Measurements from ENCODE around the gene COMMD9. TPM values are rescaled to one million over a fixed set of nuclear protein-coding genes. Genes with fewer than 3 reads are reported as not detected.
A peak's percentile ranks its signal among the peaks of the same experiment; 100 is the strongest.
"Not testable (repeated sequence)": the region's sequence is repeated elsewhere in the genome, so short reads cannot be mapped to it uniquely, and the experiment has no call there.

The COMMD9 gene
- 39.7 and 41.3 TPM in 2 replicates for total RNA-seq

- Mint-ChIP-seq H3K9me3 (no peaks in the 10 kb centered on the region), H3K4me1 (ENCODE audit: low read depth) (peaks cover 27% of the 10 kb centered on the region), H3K36me3 (ENCODE audit: low read depth) (peaks cover 1% of the 10 kb centered on the region), H3K27ac (peak within 1 kb of the TSS; percentile 78), H3K27me3 (ENCODE audit: insufficient read depth) (no peaks in the 10 kb centered on the region), H3K4me3 (peak within 1 kb of the TSS; percentile 94)
- intact Hi-C loops (cut with micrococcal nuclease): loop anchor here (1.0 kb wide), 6 partner anchors 18 to 627 kb away; partner anchors contain the start of gene TRIM44
- peak; percentile 93 for DNase-seq (ENCODE audit: low spot score)
Measured at GRCh38 chr11:36289226-36289852, at the start of gene COMMD9. TSS of gene COMMD9 (minus strand) at chr11:36289424. CDS start at chr11:36289412, 12 bp downstream.

- intact Hi-C loops (cut with micrococcal nuclease): no loop called here
- Mint-ChIP-seq H3K36me3 (ENCODE audit: low read depth) (no peaks in the 10 kb centered on the region), H3K27me3 (ENCODE audit: insufficient read depth) (peaks cover 11% of the 10 kb centered on the region), H3K27ac (no peak overlapping the region), H3K9me3 (no peaks in the 10 kb centered on the region), H3K4me1 (ENCODE audit: low read depth) (no peaks in the 10 kb centered on the region), H3K4me3 (no peak overlapping the region)
- no peak for DNase-seq (ENCODE audit: low spot score)
Measured at GRCh38 chr11:36333897-36334296, 44.7 kb upstream of the COMMD9 start.

GRCh38 chr11:36333468-36333867, 44.2 kb upstream of the COMMD9 start:
- no peak for DNase-seq (ENCODE audit: low spot score)
- no peak overlapping the region for H3K4me3 Mint-ChIP-seq
- intact Hi-C loops (cut with micrococcal nuclease): no loop called here
- no peaks in the 10 kb centered on the region for H3K4me1 Mint-ChIP-seq (ENCODE audit: low read depth)
- H3K27ac Mint-ChIP-seq: no peak overlapping the region
- H3K27me3 Mint-ChIP-seq (ENCODE audit: insufficient read depth): peaks cover 10% of the 10 kb centered on the region
- no peaks in the 10 kb centered on the region for H3K9me3 Mint-ChIP-seq
- no peaks in the 10 kb centered on the region for H3K36me3 Mint-ChIP-seq (ENCODE audit: low read depth)

- Mint-ChIP-seq H3K27me3 (ENCODE audit: insufficient read depth) (peaks cover 2% of the 10 kb centered on the region), H3K4me3 (no peak overlapping the region), H3K9me3 (no peaks in the 10 kb centered on the region), H3K27ac (no peak overlapping the region), H3K4me1 (ENCODE audit: low read depth) (no peaks in the 10 kb centered on the region), H3K36me3 (ENCODE audit: low read depth) (no peaks in the 10 kb centered on the region)
- no peak for DNase-seq (ENCODE audit: low spot score)
- intact Hi-C loops (cut with micrococcal nuclease): no loop called here
Measured at GRCh38 chr11:36330411-36330810, 41.2 kb upstream of the COMMD9 start.

GRCh38 chr11:36328966-36329673, 39.9 kb upstream of the COMMD9 start:
- Mint-ChIP-seq H3K4me3 (no peak overlapping the region), H3K27me3 (ENCODE audit: insufficient read depth) (peaks cover 2% of the 10 kb centered on the region), H3K4me1 (ENCODE audit: low read depth) (no peaks in the 10 kb centered on the region), H3K9me3 (no peaks in the 10 kb centered on the region), H3K36me3 (ENCODE audit: low read depth) (no peaks in the 10 kb centered on the region), H3K27ac (no peak overlapping the region)
- no peak for DNase-seq (ENCODE audit: low spot score)
- intact Hi-C loops (cut with micrococcal nuclease): no loop called here

GRCh38 chr11:36326524-36327419, 37.5 kb upstream of the COMMD9 start:
- intact Hi-C loops (cut with micrococcal nuclease): no loop called here
- H3K4me3 Mint-ChIP-seq: no peak overlapping the region
- H3K36me3 Mint-ChIP-seq (ENCODE audit: low read depth): no peaks in the 10 kb centered on the region
- no peak for DNase-seq (ENCODE audit: low spot score)
- H3K27me3 Mint-ChIP-seq (ENCODE audit: insufficient read depth): peaks cover 1% of the 10 kb centered on the region
- no peaks in the 10 kb centered on the region for H3K4me1 Mint-ChIP-seq (ENCODE audit: low read depth)
- no peaks in the 10 kb centered on the region for H3K9me3 Mint-ChIP-seq
- no peak overlapping the region for H3K27ac Mint-ChIP-seq

GRCh38 chr11:36325403-36325802, 36.2 kb upstream of the COMMD9 start:
- not testable (repeated sequence) for H3K36me3 Mint-ChIP-seq (ENCODE audit: low read depth)

GRCh38 chr11:36324956-36325355, 35.7 kb upstream of the COMMD9 start:
- H3K27ac Mint-ChIP-seq; intact Hi-C loops (cut with micrococcal nuclease); DNase-seq (ENCODE audit: low spot score); H3K4me3 Mint-ChIP-seq; H3K36me3 Mint-ChIP-seq (ENCODE audit: low read depth); H3K27me3 Mint-ChIP-seq (ENCODE audit: insufficient read depth); H3K4me1 Mint-ChIP-seq (ENCODE audit: low read depth); H3K9me3 Mint-ChIP-seq: not testable (repeated sequence)

More at GRCh38 chr11:36325403-36325802, 36.2 kb upstream of the COMMD9 start:
- DNase-seq (ENCODE audit: low spot score); H3K4me1 Mint-ChIP-seq (ENCODE audit: low read depth); intact Hi-C loops (cut with micrococcal nuclease); H3K27ac Mint-ChIP-seq; H3K4me3 Mint-ChIP-seq; H3K27me3 Mint-ChIP-seq (ENCODE audit: insufficient read depth); H3K9me3 Mint-ChIP-seq: not testable (repeated sequence)

- H3K36me3 Mint-ChIP-seq (ENCODE audit: low read depth): no peaks in the 10 kb centered on the region
- H3K4me1 Mint-ChIP-seq (ENCODE audit: low read depth): peaks cover 10% of the 10 kb centered on the region
- H3K4me3 Mint-ChIP-seq: no peak overlapping the region
- DNase-seq (ENCODE audit: low spot score): no peak
- H3K27me3 Mint-ChIP-seq (ENCODE audit: insufficient read depth): peaks cover 36% of the 10 kb centered on the region
- intact Hi-C loops (cut with micrococcal nuclease): no loop called here
- H3K27ac Mint-ChIP-seq: no peak overlapping the region
- no peaks in the 10 kb centered on the region for H3K9me3 Mint-ChIP-seq
Measured at GRCh38 chr11:36317992-36318391, 28.8 kb upstream of the COMMD9 start.

- Mint-ChIP-seq H3K27me3 (ENCODE audit: insufficient read depth) (peaks cover 40% of the 10 kb centered on the region), H3K9me3 (no peaks in the 10 kb centered on the region), H3K4me1 (ENCODE audit: low read depth) (peaks cover 10% of the 10 kb centered on the region), H3K4me3 (no peak overlapping the region), H3K27ac (no peak overlapping the region), H3K36me3 (ENCODE audit: low read depth) (no peaks in the 10 kb centered on the region)
- DNase-seq (ENCODE audit: low spot score): no peak
- intact Hi-C loops (cut with micrococcal nuclease): no loop called here
Measured at GRCh38 chr11:36316049-36316448, 26.8 kb upstream of the COMMD9 start.

- Mint-ChIP-seq H3K9me3 (peaks cover 8% of the 10 kb centered on the region), H3K36me3 (ENCODE audit: low read depth) (no peaks in the 10 kb centered on the region), H3K4me3 (no peak overlapping the region), H3K27me3 (ENCODE audit: insufficient read depth) (peaks cover 46% of the 10 kb centered on the region), H3K27ac (no peak overlapping the region), H3K4me1 (ENCODE audit: low read depth) (peaks cover 10% of the 10 kb centered on the region)
- no peak for DNase-seq (ENCODE audit: low spot score)
- intact Hi-C loops (cut with micrococcal nuclease): no loop called here
Measured at GRCh38 chr11:36314434-36314767, 25.2 kb upstream of the COMMD9 start.

GRCh38 chr11:36313750-36314433, 24.7 kb upstream of the COMMD9 start:
- DNase-seq (ENCODE audit: low spot score): no peak
- peaks cover 8% of the 10 kb centered on the region for H3K9me3 Mint-ChIP-seq
- intact Hi-C loops (cut with micrococcal nuclease): loop anchor here (1.0 kb wide), 1 partner anchor 29 kb away; no protein-coding TSS in a partner anchor
- H3K27me3 Mint-ChIP-seq (ENCODE audit: insufficient read depth): peaks cover 46% of the 10 kb centered on the region
- no peaks in the 10 kb centered on the region for H3K36me3 Mint-ChIP-seq (ENCODE audit: low read depth)
- peaks cover 10% of the 10 kb centered on the region for H3K4me1 Mint-ChIP-seq (ENCODE audit: low read depth)
- no peak overlapping the region for H3K27ac Mint-ChIP-seq
- no peak overlapping the region for H3K4me3 Mint-ChIP-seq

All from activated T-helper 1 cell treated with anti-CD3 and anti-CD28 coated beads, Interleukin-12 subunit alpha, Interleukin-12 subunit beta, Interleukin-2, Interleukin-4 antibody, amounts not matched to agents 30 ng/mL and 10 ng/mL and 1 ng/mL, durations not matched to agents 14 hours and 24 hours and 36 hours (primary cell).